B cell (primary cell): Measurements from ENCODE around the gene MYCBP2. TPM values are rescaled to one million over a fixed set of nuclear protein-coding genes. Genes with fewer than 3 reads are reported as not detected.

ENCODE experiments used
- ATAC-seq: fragments of 200-7000 bp; cut with Tn5 transposase; one replicate; pipeline ENCODE4 v1.10.0; 2021; ENCODE audit warnings: low read depth, mild to moderate bottlenecking, moderate number of reproducible peaks, moderate library complexity
- CTCF ChIA-PET: fragments of 350-600 bp; sonication (Branson Sonifier 250); formaldehyde crosslinking; loops from one replicate; lab custom pipeline; 2021; ENCODE audit warnings: antibody characterized with exemption, inconsistent platforms; lab: Charles Lee
- POLR2A ChIA-PET: fragments of 350-600 bp; sonication (Branson Sonifier 250); formaldehyde crosslinking; loops from one replicate; lab custom pipeline; 2021; ENCODE audit warnings: antibody characterized with exemption; lab: Charles Lee
- DNase-seq: peaks from one replicate; pipeline ENCODE4 v3.0.0; 2013
- H2AFZ ChIP-seq: 2 replicates; pipeline ENCODE4 v1.6.1; 2012; ENCODE audit warnings: mild to moderate bottlenecking, low read depth, low read length; ENCODE audit not compliant: insufficient read depth, poor library complexity, severe bottlenecking
- H3K27ac ChIP-seq, 2 donors: 1 replicate in 1 of 2; 2 replicates in 1 of 2; pipeline ENCODE4 v1.5.1; 2012 to 2013; ENCODE audit warnings: low read length in 2 of 2, mild to moderate bottlenecking in 2 of 2, moderate library complexity in 1 of 2
- H3K27me3 ChIP-seq, 4 experiments: fragments of 200-600 bp in 1 of 4; sonication (generic) in 1 of 4; replicated peaks in 1 of 4; 1 replicate in 2 of 4; 2 replicates in 2 of 4; pipeline versions ENCODE4 v1.6.1 to v1.7.0; 2013 to 2016; ENCODE audit warnings: low read length in 3 of 4, mild to moderate bottlenecking in 2 of 4, mixed read lengths in 1 of 4, moderate library complexity in 1 of 4; ENCODE audit not compliant: insufficient read depth in 4 of 4, control insufficient read depth in 3 of 4; ENCODE audit errors: control extremely low read depth in 1 of 4
- H3K36me3 ChIP-seq, 2 experiments: replicated peaks in 1 of 2; 1 replicate in 1 of 2; 2 replicates in 1 of 2; pipeline versions ENCODE4 v1.6.1 to v1.7.1; 2013; ENCODE audit warnings: low read length in 1 of 2; ENCODE audit not compliant: insufficient read depth in 2 of 2, control insufficient read depth in 1 of 2; ENCODE audit errors: control extremely low read depth in 1 of 2, extremely low read depth in 1 of 2
- H3K4me1 ChIP-seq, 2 donors: fragments of 200-600 bp in 1 of 2; sonication (generic) in 1 of 2; 1 replicate in 1 of 2; 2 replicates in 1 of 2; pipeline versions ENCODE4 v1.5.1 to v1.6.1; 2013 to 2017; ENCODE audit warnings: low read length in 2 of 2; ENCODE audit not compliant: control insufficient read depth in 2 of 2, insufficient read depth in 2 of 2
- H3K4me2 ChIP-seq: replicated peaks from 2 replicates; pipeline ENCODE3; 2012; ENCODE audit warnings: mild to moderate bottlenecking, low read depth, low read length; ENCODE audit not compliant: poor library complexity, severe bottlenecking
- H3K4me3 ChIP-seq, 5 experiments: fragments of 200-600 bp in 1 of 5; sonication (generic) in 1 of 5; 1 replicate in 3 of 5; 2 replicates in 2 of 5; pipeline versions ENCODE4 v1.5.1 to v1.7.0; 2011 to 2016; ENCODE audit warnings: low read length in 4 of 5, mild to moderate bottlenecking in 4 of 5, low read depth in 2 of 5, control low read depth in 1 of 5, moderate library complexity in 1 of 5; ENCODE audit not compliant: insufficient read depth in 1 of 5; ENCODE audit errors: control extremely low read depth in 1 of 5, extremely low read depth in 1 of 5
- H3K79me2 ChIP-seq: fragments of 200-600 bp; sonication (generic); one replicate; pipeline ENCODE4 v1.6.0; 2016; ENCODE audit warnings: low read length; ENCODE audit not compliant: control insufficient read depth, insufficient read depth
- H3K9ac ChIP-seq: fragments of 200-600 bp; sonication (generic); 2 replicates; pipeline ENCODE4 v1.6.1; 2017; ENCODE audit warnings: mild to moderate bottlenecking, low read length, moderate library complexity
- H3K9me3 ChIP-seq, 3 donors: one replicate each; pipeline versions ENCODE4 v1.6.1 to v1.7.1; 2013; ENCODE audit warnings: low read length in 2 of 3; ENCODE audit not compliant: control insufficient read depth in 2 of 3, insufficient read depth in 1 of 3; ENCODE audit errors: control extremely low read depth in 1 of 3
- H4K20me1 ChIP-seq: 2 replicates; pipeline ENCODE4 v1.6.0; 2012; ENCODE audit warnings: mild to moderate bottlenecking, low read length; ENCODE audit not compliant: insufficient read depth, control insufficient read depth, poor library complexity, severe bottlenecking
- H3K27ac Mint-ChIP-seq: one replicate; pipeline ENCODE4 v1.8.0; 2021; ENCODE audit warnings: mixed read lengths
- H3K27me3 Mint-ChIP-seq: one replicate; pipeline ENCODE4 v1.8.0; 2021; ENCODE audit warnings: mixed read lengths
- H3K4me1 Mint-ChIP-seq: one replicate; pipeline ENCODE4 v1.8.0; 2021; ENCODE audit warnings: mixed read lengths
- H3K4me3 Mint-ChIP-seq: one replicate; pipeline ENCODE4 v1.8.0; 2021; ENCODE audit warnings: mixed read lengths
- H3K9me3 Mint-ChIP-seq: one replicate; pipeline ENCODE4 v1.8.0; 2022; ENCODE audit warnings: mixed read lengths; ENCODE audit not compliant: insufficient read depth
- CTCF ChIP-seq: fragments of 200-600 bp; IDR thresholded peaks from one replicate; pipeline ENCODE4 v1.8.0; 2022; ENCODE audit warnings: antibody characterized with exemption, mild to moderate bottlenecking
- EZH2 ChIP-seq: IDR thresholded peaks from 2 replicates; pipeline ENCODE4 v1.6.1; 2012; ENCODE audit warnings: borderline replicate concordance, low read depth, mild to moderate bottlenecking, moderate library complexity, low read length; ENCODE audit not compliant: insufficient read depth, poor library complexity, severe bottlenecking
- WGBS: methylation state at CpG from one replicate; pipeline ENCODE4 v1.1.5; 2013; ENCODE audit warnings: missing lambda C conversion rate; ENCODE audit not compliant: insufficient coverage; 5-methylcytosine and 5-hydroxymethylcytosine counted together
- intact Hi-C: fragments of 100-400 bp; cut with micrococcal nuclease; formaldehyde crosslinking; loops from one replicate; pipeline ENCODE4 v1.10.0; 2022
- polyA plus RNA-seq: library from polyadenylated mRNA; depleted of rRNA; stranded (reverse); fragments of >200 nt; gene quantifications from 2 replicates; pipeline ENCODE4 v1.2.3, GENCODE V29; 2012
- total RNA-seq, 2 donors: library from RNA; stranded (reverse); fragments of 120-200 nt in 1 of 2; gene quantifications; 1 replicate in 1 of 2; 2 replicates in 1 of 2; pipeline versions ENCODE4 v1.2.3 to v1.2.4, GENCODE V29; 2013 to 2022

The MYCBP2 gene
- total and polyA plus RNA-seq, 2 donors (not counting 1 experiment from before 2014, with no cell fraction given), result 84.0 to 237 TPM

- Histone ChIP-seq H3K4me3 (no peak overlapping the region), H3K4me1 (peaks cover 6 to 13% of the 10 kb centered on the region in 2 donors), H3K79me2 (no peaks in the 10 kb centered on the region), H3K27me3 (no peaks in the 10 kb centered on the region), H3K9ac (no peak overlapping the region), H4K20me1 (no peaks in the 10 kb centered on the region), H2AFZ (no peak overlapping the region), H3K9me3 (no peaks in the 10 kb centered on the region), H3K4me2 (no peak overlapping the region), H3K36me3 (peaks cover 12 to 70% of the 10 kb centered on the region in 2 experiments), H3K27ac (no peak overlapping the region)
- H3K4me1 Mint-ChIP-seq, result peaks cover 3% of the 10 kb centered on the region
- DNase-seq (no peak), ATAC-seq (no peak)
- POLR2A ChIA-PET, result no interaction called here
- no peak for TF ChIP-seq EZH2
- TF ChIP-seq CTCF, result no peak
- 100% methylated on average over 1 of the region's 3 CpGs for WGBS
- H3K4me3 Mint-ChIP-seq, result no peak overlapping the region
- intact Hi-C loops, result no loop called here
- CTCF ChIA-PET, result no interaction called here
- no peak overlapping the region for H3K27ac Mint-ChIP-seq
- no peaks in the 10 kb centered on the region for H3K27me3 Mint-ChIP-seq
- no peaks in the 10 kb centered on the region for H3K9me3 Mint-ChIP-seq
Observed at GRCh38 chr13:77222000-77222690, 104.7 kb downstream of the MYCBP2 start.

- Mint-ChIP-seq H3K27ac (no peak overlapping the region), H3K4me1 (peaks cover 3% of the 10 kb centered on the region), H3K4me3 (no peak overlapping the region), H3K27me3 (no peaks in the 10 kb centered on the region), H3K9me3 (no peaks in the 10 kb centered on the region)
- TF ChIP-seq EZH2 (no peak), CTCF (no peak)
- H3K4me3 ChIP-seq, result no peak overlapping the region
- H3K79me2 ChIP-seq, result peaks cover 5% of the 10 kb centered on the region
- peaks cover 6 to 13% of the 10 kb centered on the region in 2 donors for H3K4me1 ChIP-seq
- H3K36me3 ChIP-seq, result peaks cover 12 to 77% of the 10 kb centered on the region in 2 experiments
- intact Hi-C loops, result no loop called here
- no peak overlapping the region for H3K9ac ChIP-seq
- H2AFZ ChIP-seq, result no peak overlapping the region
- DNase-seq (no peak), ATAC-seq (no peak)
- H3K4me2 ChIP-seq, result no peak overlapping the region
- peak overlapping the region in 1 of 2 donors; percentile 60 for H3K27ac ChIP-seq
- 40% methylated on average over 2 of the region's 2 CpGs for WGBS
- ChIA-PET CTCF (interaction anchor here (2.2 kb wide), 1 partner anchor 259 kb away, joined by 16 read pairs; no protein-coding TSS in a partner anchor), POLR2A (interaction anchor here (0.7 to 1.2 kb wide), 2 partner anchors 35 to 257 kb away, joined by 3 to 4 read pairs; no protein-coding TSS in a partner anchor)
- H3K9me3 ChIP-seq, result no peaks in the 10 kb centered on the region
- H3K27me3 ChIP-seq, result no peaks in the 10 kb centered on the region
- no peaks in the 10 kb centered on the region for H4K20me1 ChIP-seq
Observed at GRCh38 chr13:77219401-77219800, 107.5 kb downstream of the MYCBP2 start.
